ENCODE measurements around the gene PCBP3.

- TF ChIP-seq CTCF (IDR thresholded peaks at IDR 0.05 in 4 of 5, conservative IDR thresholded peaks at IDR 0.05 in 1 of 5): no peak
- TF ChIP-seq POLR2A (IDR thresholded peaks at IDR 0.05): no peak
Measured at GRCh38 chr21:45940621-45941337, 297.3 kb downstream of the PCBP3 start.

Data from gastrocnemius medialis (tissue), 4 donors.